GM12878 (cell line): ENCODE results near the gene GNG3. TPM values are rescaled to one million over a fixed set of nuclear protein-coding genes. Genes with fewer than 3 reads are reported as not detected.

Experiments used
- ATAC-seq: fragments of 200-7000 bp; cut with Tn5 transposase; 3 replicates; pipeline ENCODE4 v1.9.1; 2020; ENCODE audit warnings: mild to moderate bottlenecking, moderate library complexity
- BruUV-seq: library from RNA; stranded (reverse); fragments of 400-500 nt; replicated peaks from 2 replicates; lab custom pipeline; 2021; lab: Mats Ljungman, UMichigan
- CTCF ChIA-PET: fragments of 300-600 bp; sonication (Branson Sonifier 250); formaldehyde crosslinking; extraction: SDS; loops from one replicate; lab custom pipeline; 2021; ENCODE audit warnings: inconsistent platforms; lab: Yijun Ruan, JAX
- POLR2A ChIA-PET: fragments of 350-600 bp; formaldehyde crosslinking; extraction: SDS; loops from one replicate; lab custom pipeline; 2021; ENCODE audit warnings: inconsistent platforms; lab: Charles Lee
- RAD21 ChIA-PET: fragments of 300-600 bp; sonication (Branson Sonifier 250); formaldehyde crosslinking; loops from one replicate; lab custom pipeline; 2023; ENCODE audit warnings: antibody characterized with exemption; ENCODE audit not compliant: unreplicated experiment; lab: Charles Lee
- SMC1A ChIA-PET: fragments of 300-600 bp; sonication (Branson Sonifier 250); formaldehyde crosslinking; loops from one replicate; lab custom pipeline; 2023; ENCODE audit not compliant: unreplicated experiment, uncharacterized antibody; lab: Charles Lee
- DNase-seq: peaks from one replicate; pipeline ENCODE4 v3.0.0-alpha.2; 2011; ENCODE audit warnings: low read depth, low spot score
- FAIRE-seq: peaks from 3 replicates; lab custom pipeline; 2011; peaks lifted over from hg19 to GRCh38; lab: Jason Lieb, UNC
- H2AFZ ChIP-seq: 2 replicates; pipeline ENCODE4 v1.6.0; 2011; ENCODE audit warnings: low read depth, low read length, control low read depth; ENCODE audit not compliant: control insufficient read depth
- H3K27ac ChIP-seq: 2 replicates; pipeline ENCODE4 v1.5.1; 2011; ENCODE audit warnings: control low read depth; ENCODE audit not compliant: control insufficient read depth, insufficient read depth
- H3K27me3 ChIP-seq, 2 experiments: replicated peaks in 1 of 2; 2 replicates each; pipeline versions ENCODE4 v1.6.0 to v1.6.1; 2011; ENCODE audit warnings: low read length in 1 of 2; ENCODE audit not compliant: control insufficient read depth in 2 of 2, insufficient read depth in 2 of 2
- H3K36me3 ChIP-seq, 2 experiments: 2 replicates each; pipeline ENCODE4 v1.5.1; 2011; ENCODE audit warnings: low read length in 1 of 2; ENCODE audit not compliant: control insufficient read depth in 2 of 2, insufficient read depth in 2 of 2
- H3K4me1 ChIP-seq: 2 replicates; pipeline ENCODE4 v1.6.1; 2011; ENCODE audit warnings: mild to moderate bottlenecking, low read length, moderate library complexity, mixed read lengths; ENCODE audit not compliant: control insufficient read depth, insufficient read depth
- H3K4me2 ChIP-seq: 2 replicates; pipeline ENCODE4 v1.6.0; 2011; ENCODE audit warnings: control low read depth; ENCODE audit not compliant: control insufficient read depth, insufficient read depth
- H3K4me3 ChIP-seq: fragments of 200-600 bp; sonication (generic); 2 replicates; pipeline ENCODE4 v1.5.1; 2016
- H3K79me2 ChIP-seq: 2 replicates; pipeline ENCODE4 v1.6.0; 2011; ENCODE audit warnings: low read length; ENCODE audit not compliant: control insufficient read depth, insufficient read depth
- H3K9ac ChIP-seq: 2 replicates; pipeline ENCODE4 v1.8.0; 2011; ENCODE audit warnings: low read length, control low read depth, mixed read lengths; ENCODE audit not compliant: control insufficient read depth, insufficient read depth
- H3K9me3 ChIP-seq: replicated peaks from 3 replicates; pipeline ENCODE4 v1.5.1; 2011; ENCODE audit warnings: mild to moderate bottlenecking, low read length; ENCODE audit not compliant: control insufficient read depth, insufficient read depth
- H4K20me1 ChIP-seq: 2 replicates; pipeline ENCODE4 v1.6.0; 2011; ENCODE audit not compliant: control insufficient read depth, insufficient read depth
- BACH1 ChIP-seq: fragments of 450-650 bp; IDR thresholded peaks from 2 replicates; pipeline ENCODE4 v1.6.1; 2017; ENCODE audit warnings: mild to moderate bottlenecking, borderline replicate concordance
- DPF2 ChIP-seq: fragments of 450-650 bp; IDR thresholded peaks from 2 replicates; pipeline ENCODE4 v1.6.1; 2017; ENCODE audit warnings: mild to moderate bottlenecking
- EGR1 ChIP-seq, 2 experiments: IDR thresholded peaks; 1 replicate in 1 of 2; 2 replicates in 1 of 2; pipeline ENCODE4 v1.6.1; 2011 to 2012; ENCODE audit warnings: low read depth in 2 of 2, low read length in 2 of 2, borderline replicate concordance in 1 of 2, mild to moderate bottlenecking in 1 of 2, moderate library complexity in 1 of 2
- HDAC6 ChIP-seq: fragments of 200-600 bp; sonication (generic); IDR thresholded peaks from one replicate; pipeline ENCODE4 v1.8.0; 2017; ENCODE audit warnings: antibody characterized with exemption; ENCODE audit not compliant: unreplicated experiment
- HDGF ChIP-seq: fragments of 450-650 bp; IDR thresholded peaks from 2 replicates; pipeline ENCODE4 v1.6.1; 2016; ENCODE audit warnings: antibody characterized with exemption
- IKZF1 ChIP-seq: fragments of 450-650 bp; conservative IDR thresholded peaks from 2 replicates; pipeline ENCODE4 v1.6.1; 2017; ENCODE audit warnings: antibody characterized with exemption, mild to moderate bottlenecking
- NFYB ChIP-seq: IDR thresholded peaks from 2 replicates; pipeline ENCODE4 v1.6.1; 2011; ENCODE audit warnings: low read depth, mild to moderate bottlenecking, low read length, improper control_type of control experiment, moderate library complexity; ENCODE audit not compliant: insufficient read depth
- NR2C1 ChIP-seq: fragments of 450-650 bp; IDR thresholded peaks from 2 replicates; pipeline ENCODE4 v1.6.1; 2017; ENCODE audit warnings: antibody characterized with exemption, mild to moderate bottlenecking, moderate library complexity
- RAD21 ChIP-seq: IDR thresholded peaks from 2 replicates; pipeline ENCODE4 v1.6.1; 2011; ENCODE audit warnings: mild to moderate bottlenecking, low read depth, low read length, moderate library complexity; ENCODE audit not compliant: insufficient read depth
- RB1 ChIP-seq: fragments of 450-650 bp; formaldehyde crosslinking; IDR thresholded peaks from 2 replicates; pipeline ENCODE4 v1.6.1; 2017; ENCODE audit warnings: mild to moderate bottlenecking, borderline replicate concordance
- RBBP5 ChIP-seq: fragments of 200-600 bp; sonication (generic); conservative IDR thresholded peaks from 2 replicates; pipeline ENCODE4 v1.6.1; 2016
- RUNX3 ChIP-seq: IDR thresholded peaks from 2 replicates; pipeline ENCODE4 v1.6.1; 2012; ENCODE audit warnings: low read length, inconsistent platforms
- SMC3 ChIP-seq: IDR thresholded peaks from 2 replicates; pipeline ENCODE4 v1.6.1; 2011; ENCODE audit warnings: low read length, improper control_type of control experiment, borderline replicate concordance
- SREBF1 ChIP-seq: IDR thresholded peaks from 2 replicates; pipeline ENCODE4 v1.6.1; 2012; ENCODE audit warnings: mild to moderate bottlenecking, low read length
- SREBF2 ChIP-seq: IDR thresholded peaks from 2 replicates; pipeline ENCODE4 v1.6.1; 2012; ENCODE audit warnings: mild to moderate bottlenecking, low read length
- TCF7 ChIP-seq: IDR thresholded peaks from 2 replicates; pipeline ENCODE4 v1.6.1; 2014; ENCODE audit warnings: antibody characterized with exemption, borderline replicate concordance
- YY1 ChIP-seq: IDR thresholded peaks from 2 replicates; pipeline ENCODE4 v1.6.1; 2011; ENCODE audit warnings: low read depth, mild to moderate bottlenecking, low read length
- WGBS: methylation state at CpG from one replicate; pipeline ENCODE4 v1.1.6; 2016; ENCODE audit warnings: low lambda C conversion rate; ENCODE audit not compliant: insufficient replicate concordance, insufficient coverage; ENCODE audit errors: missing lambda C conversion rate; 5-methylcytosine and 5-hydroxymethylcytosine counted together
- in situ Hi-C: fragments of 300-500 bp; cut with MboI; formaldehyde crosslinking; loops from 9 replicates; pipeline ENCODE4 v1.14.3; 2018; ENCODE audit warnings: mixed read lengths
- intact Hi-C: fragments of 100-400 bp; cut with micrococcal nuclease; formaldehyde crosslinking; loops from one replicate; pipeline ENCODE4 v1.14.2; 2022; ENCODE audit not compliant: unreplicated experiment
- polyA plus RNA-seq, 11 experiments: library from polyadenylated mRNA; depleted of rRNA in 4 of 11; unstranded in 6 of 11; stranded (reverse) in 5 of 11; fragments of >200 nt; fragmentation: Nextera tagmentation in 4 of 11; fragmentation: Illumina TruSeq in 1 of 11; extraction: Ambion mirVana in 4 of 11; extraction: Trizol in 1 of 11; gene quantifications; 1 replicate in 1 of 11; 2 replicates in 10 of 11; pipeline versions ENCODE4 v1.2.1 to v1.2.3, GENCODE V29; 2011 to 2016; ENCODE audit warnings: inconsistent platforms in 2 of 11, missing spikeins in 2 of 11, low read depth in 1 of 11
- total RNA-seq, 4 experiments: library from RNA; depleted of rRNA in 3 of 4; stranded (reverse); fragments of >200 nt in 3 of 4; fragmentation: Illumina TruSeq in 1 of 4; extraction: Trizol in 1 of 4; gene quantifications; 2 replicates each; pipeline versions ENCODE4 v1.2.1 to v1.2.3, GENCODE V29; 2013 to 2021
- TF ChIP-seq, protein P1 (sequence below): fragments of 450-650 bp; formaldehyde crosslinking; IDR thresholded peaks from 2 replicates; pipeline ENCODE4 v1.5.0; 2022; ENCODE audit warnings: mild to moderate bottlenecking, missing genetic modification characterization
- TF ChIP-seq, protein P2 (sequence below): fragments of 450-650 bp; IDR thresholded peaks from 2 replicates; pipeline ENCODE4 v1.6.1; 2017; ENCODE audit warnings: mild to moderate bottlenecking

GNG3 gene
- total and polyA plus RNA-seq, 10 of the 15 experiments (the other 5 are each of a cell fraction or from before 2014, with no cell fraction given) = 0.27 to 0.83 (median 0.57) TPM; not detected in 5

DNA sequence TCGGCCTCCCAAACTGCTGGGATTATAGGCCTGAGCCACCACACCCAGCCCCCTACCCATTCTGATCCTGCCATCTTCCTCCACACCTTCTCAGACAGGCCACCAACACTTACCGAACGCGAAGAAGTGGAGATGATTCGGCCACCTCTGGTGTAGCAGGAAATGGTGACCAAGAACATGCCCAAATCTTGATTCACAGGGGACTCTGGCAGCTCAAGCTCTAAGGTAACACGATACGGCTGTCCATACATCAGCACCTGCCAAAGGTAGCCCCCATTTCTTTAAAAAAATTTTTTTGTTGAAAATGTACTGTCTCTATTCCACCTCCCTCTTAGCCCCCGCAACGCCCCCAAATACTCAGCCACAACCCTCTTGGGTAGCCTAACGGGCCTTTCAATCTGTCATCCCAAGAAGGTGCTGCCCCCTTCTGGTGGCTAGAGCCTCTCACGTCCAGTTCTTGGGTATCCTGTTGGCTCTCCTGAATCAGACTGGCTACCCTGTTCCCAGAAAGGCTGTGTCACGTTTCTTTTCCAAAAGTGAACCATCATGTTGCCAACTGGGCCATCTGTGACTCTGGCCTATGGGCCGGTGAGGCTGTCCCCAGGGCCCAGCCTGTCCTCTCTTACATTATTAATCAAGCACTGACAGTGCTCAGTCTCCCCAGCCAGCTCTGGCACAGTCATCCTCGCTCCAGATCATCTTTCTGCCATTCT lies 12.9 kb upstream of the GNG3 start:
- ChIA-PET RAD21 (interaction anchor here (0.5 to 3.2 kb wide), 13 partner anchors 15 to 300 kb away, joined by 3 to 18 read pairs (median 4); partner anchors contain the start of genes C11orf98, CSKMT, HNRNPUL2 and LBHD1), CTCF (interaction anchor here (0.6 to 3.3 kb wide), 39 partner anchors 9 to 326 kb away, joined by 3 to 48 read pairs (median 4); partner anchors contain the start of genes B3GAT3, BSCL2, C11orf98 and CSKMT), POLR2A (interaction anchor here (0.6 to 1.0 kb wide), 7 partner anchors 15 to 913 kb away, joined by 3 to 7 read pairs (median 3); partner anchors contain the start of genes B3GAT3, HNRNPUL2 and TTC9C), SMC1A (interaction anchor here (0.7 to 3.2 kb wide), 15 partner anchors 12 to 299 kb away, joined by 3 to 17 read pairs (median 3); partner anchors contain the start of genes GANAB and MTA2)
- Histone ChIP-seq H4K20me1 (no peaks in the 10 kb centered on the region), H3K36me3 (peaks cover 9% of the 10 kb centered on the region in 2 experiments; a peak in 3 of 4 replicates), H3K4me2 (no peak overlapping the region), H3K4me1 (no peaks in the 10 kb centered on the region), H3K27ac (no peak overlapping the region), H3K79me2 (no peaks in the 10 kb centered on the region), H3K9ac (no peak overlapping the region), H3K27me3 (no peaks in the 10 kb centered on the region), H3K9me3 (no peaks in the 10 kb centered on the region), H2AFZ (no peak overlapping the region), H3K4me3 (no peak overlapping the region)
- 15% methylated on average over 14 of the region's 14 CpGs for WGBS
- no TSS peak for BruUV-seq
- no peak for DNase-seq
- peak; percentile 99 for ATAC-seq
- FAIRE-seq = peak; percentile 88
- intact Hi-C loops (loop anchor here (1.0 to 2.0 kb wide), 2 partner anchors 270 to 300 kb away; no protein-coding TSS in a partner anchor), in situ Hi-C loops (loop anchor here (5.0 to 10.0 kb wide), 2 partner anchors 270 to 297 kb away; no protein-coding TSS in a partner anchor)
- TF ChIP-seq RAD21 (peak; percentile 83), SREBF1 (no peak), SREBF2 (no peak), SMC3 (peak; percentile 73; the same call in 1 of the 2 replicates), RB1 (0 out of 2 replicates have a peak, but pooled peaks have one; percentile 23), YY1 (peak; percentile 77), IKZF1 (no peak), TCF7 (no peak), BACH1 (0 out of 2 replicates have a peak, but pooled peaks have one; percentile 40), RBBP5 (no peak), EGR1 (IDR thresholded peaks at IDR 0.05; ENCODE audit: borderline replicate concordance in 1 of 2, low read depth in 2 of 2, low read length in 2 of 2) (0 out of 3 replicates have a peak, but pooled peaks of 1 of the 2 experiments have one; percentile 40), HDAC6 (no peak), DPF2 (no peak), NR2C1 (no peak), HDGF (peak; percentile 16; the same call in 1 of the 2 replicates), RUNX3 (no peak), NFYB (no peak)
- TF ChIP-seq, protein P1, sequence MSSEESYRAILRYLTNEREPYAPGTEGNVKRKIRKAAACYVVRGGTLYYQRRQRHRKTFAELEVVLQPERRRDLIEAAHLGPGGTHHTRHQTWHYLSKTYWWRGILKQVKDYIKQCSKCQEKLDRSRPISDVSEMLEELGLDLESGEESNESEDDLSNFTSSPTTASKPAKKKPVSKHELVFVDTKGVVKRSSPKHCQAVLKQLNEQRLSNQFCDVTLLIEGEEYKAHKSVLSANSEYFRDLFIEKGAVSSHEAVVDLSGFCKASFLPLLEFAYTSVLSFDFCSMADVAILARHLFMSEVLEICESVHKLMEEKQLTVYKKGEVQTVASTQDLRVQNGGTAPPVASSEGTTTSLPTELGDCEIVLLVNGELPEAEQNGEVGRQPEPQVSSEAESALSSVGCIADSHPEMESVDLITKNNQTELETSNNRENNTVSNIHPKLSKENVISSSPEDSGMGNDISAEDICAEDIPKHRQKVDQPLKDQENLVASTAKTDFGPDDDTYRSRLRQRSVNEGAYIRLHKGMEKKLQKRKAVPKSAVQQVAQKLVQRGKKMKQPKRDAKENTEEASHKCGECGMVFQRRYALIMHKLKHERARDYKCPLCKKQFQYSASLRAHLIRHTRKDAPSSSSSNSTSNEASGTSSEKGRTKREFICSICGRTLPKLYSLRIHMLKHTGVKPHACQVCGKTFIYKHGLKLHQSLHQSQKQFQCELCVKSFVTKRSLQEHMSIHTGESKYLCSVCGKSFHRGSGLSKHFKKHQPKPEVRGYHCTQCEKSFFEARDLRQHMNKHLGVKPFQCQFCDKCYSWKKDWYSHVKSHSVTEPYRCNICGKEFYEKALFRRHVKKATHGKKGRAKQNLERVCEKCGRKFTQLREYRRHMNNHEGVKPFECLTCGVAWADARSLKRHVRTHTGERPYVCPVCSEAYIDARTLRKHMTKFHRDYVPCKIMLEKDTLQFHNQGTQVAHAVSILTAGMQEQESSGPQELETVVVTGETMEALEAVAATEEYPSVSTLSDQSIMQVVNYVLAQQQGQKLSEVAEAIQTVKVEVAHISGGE (CRISPR knock-in tag) = no peak
- TF ChIP-seq, protein P2, sequence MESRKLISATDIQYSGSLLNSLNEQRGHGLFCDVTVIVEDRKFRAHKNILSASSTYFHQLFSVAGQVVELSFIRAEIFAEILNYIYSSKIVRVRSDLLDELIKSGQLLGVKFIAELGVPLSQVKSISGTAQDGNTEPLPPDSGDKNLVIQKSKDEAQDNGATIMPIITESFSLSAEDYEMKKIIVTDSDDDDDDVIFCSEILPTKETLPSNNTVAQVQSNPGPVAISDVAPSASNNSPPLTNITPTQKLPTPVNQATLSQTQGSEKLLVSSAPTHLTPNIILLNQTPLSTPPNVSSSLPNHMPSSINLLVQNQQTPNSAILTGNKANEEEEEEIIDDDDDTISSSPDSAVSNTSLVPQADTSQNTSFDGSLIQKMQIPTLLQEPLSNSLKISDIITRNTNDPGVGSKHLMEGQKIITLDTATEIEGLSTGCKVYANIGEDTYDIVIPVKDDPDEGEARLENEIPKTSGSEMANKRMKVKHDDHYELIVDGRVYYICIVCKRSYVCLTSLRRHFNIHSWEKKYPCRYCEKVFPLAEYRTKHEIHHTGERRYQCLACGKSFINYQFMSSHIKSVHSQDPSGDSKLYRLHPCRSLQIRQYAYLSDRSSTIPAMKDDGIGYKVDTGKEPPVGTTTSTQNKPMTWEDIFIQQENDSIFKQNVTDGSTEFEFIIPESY = no peak
